ENCODE measurements around the gene COL13A1.

COL13A1 gene

DNA sequence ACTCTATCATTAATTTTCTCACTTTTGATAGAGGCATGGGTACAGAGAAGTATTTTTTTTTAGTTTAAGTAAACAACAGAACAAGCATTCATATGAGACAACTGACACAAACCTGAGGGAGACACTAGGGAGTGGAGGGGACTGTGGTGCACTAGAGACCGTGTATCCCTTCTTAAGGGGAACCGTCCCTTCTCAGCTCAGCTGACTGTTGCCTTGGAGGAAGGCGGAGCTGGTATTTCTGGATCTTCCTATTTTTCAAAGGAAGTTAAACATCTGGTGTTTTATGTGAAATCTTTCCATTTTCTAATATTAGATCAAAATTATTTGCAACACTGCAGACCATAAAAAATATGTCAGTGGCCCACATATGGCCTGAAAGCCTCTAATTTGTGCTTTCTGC is 137.4 kb downstream of the COL13A1 start:
- in situ Hi-C loops (cut with MboI; ENCODE audit: low sequenced_read_pairs): no loop called here

DNA sequence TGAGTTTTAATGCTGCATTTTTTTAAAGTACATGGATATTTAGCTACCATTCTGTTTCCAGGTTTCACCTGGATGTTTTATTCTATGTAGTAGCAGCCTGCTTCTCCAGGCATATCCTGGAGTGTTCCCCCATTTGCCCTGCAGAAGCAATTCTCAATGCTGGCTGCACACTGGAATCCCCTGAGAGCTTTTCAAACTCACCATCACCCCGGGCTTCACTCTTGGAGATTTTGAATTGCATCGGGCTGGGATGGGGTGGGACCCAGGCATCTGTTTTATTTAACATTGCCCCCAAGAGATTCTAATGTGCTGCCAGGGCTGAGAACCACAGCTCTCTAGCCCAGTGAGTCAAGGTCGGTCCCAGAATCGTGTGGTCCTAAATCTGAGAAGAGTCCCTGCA is 137.8 kb downstream of the COL13A1 start:
- in situ Hi-C loops (cut with MboI; ENCODE audit: low sequenced_read_pairs): no loop called here

DNA sequence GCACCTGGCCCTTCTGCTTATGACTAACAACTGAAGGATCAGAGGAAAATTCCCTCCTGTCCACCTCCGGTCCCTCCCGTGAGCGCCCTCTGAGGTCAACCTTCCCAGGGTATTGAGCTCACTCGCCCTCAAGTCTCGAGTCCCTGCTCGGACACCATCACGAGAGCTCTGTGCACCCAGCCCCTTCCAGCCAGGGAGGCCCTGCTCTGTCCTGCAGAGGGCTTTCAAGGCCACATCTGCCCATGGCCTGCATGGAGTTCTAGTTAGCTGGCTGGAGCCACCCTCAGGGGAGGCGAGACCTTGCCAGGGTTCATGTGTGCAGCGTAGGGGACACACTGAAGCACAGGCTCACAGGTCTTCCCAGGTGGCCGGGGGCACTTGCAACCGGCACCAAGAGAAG is 140.0 kb downstream of the COL13A1 start:
- in situ Hi-C loops (cut with MboI; ENCODE audit: low sequenced_read_pairs): no loop called here

DNA sequence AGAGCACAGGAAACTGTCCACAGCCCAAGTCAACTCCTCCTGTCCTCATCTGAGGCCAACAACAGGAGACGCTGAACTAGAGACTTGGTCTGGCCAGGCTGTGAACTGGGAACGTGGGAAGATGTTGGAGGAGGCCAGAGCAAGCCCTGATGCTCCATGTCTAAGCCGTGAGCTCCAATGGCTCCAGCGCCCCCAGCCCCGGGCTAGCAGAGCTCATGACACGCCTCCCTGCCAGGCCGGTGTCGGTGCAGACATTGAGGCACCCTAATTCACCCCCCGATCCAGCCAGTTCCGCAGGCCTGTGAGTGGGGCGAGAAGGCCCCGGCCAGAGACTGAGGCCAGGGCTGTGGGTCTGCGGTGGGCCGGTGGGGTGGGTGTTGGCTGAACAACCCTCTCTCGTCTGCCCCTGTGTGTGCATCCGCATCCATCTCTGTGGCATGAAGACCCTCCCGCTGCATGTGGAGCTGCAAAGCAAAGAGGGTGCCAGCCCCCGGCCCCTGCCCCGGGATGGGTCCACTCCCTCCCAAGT is 141.7 kb downstream of the COL13A1 start:
- in situ Hi-C loops (cut with MboI; ENCODE audit: low sequenced_read_pairs): no loop called here

DNA sequence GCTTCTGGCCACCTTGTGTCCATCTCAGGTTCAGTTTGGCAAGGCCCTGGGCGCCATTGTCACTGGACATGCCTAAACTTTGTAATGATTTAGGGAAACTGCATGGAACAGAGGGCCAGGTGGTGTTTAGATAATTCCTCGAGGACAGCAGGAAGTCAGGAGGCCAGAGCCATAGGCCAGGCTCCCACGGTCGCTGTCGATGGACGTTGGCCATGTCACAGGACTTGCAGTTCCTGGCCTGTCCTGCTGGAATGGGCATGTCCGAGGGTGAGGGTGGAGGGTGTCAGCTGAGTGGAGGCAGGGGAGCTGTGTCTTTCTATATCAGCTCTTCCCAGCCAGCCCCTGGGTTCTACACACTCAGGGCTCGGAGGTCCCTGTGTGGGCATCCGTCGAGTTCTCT is 143.1 kb downstream of the COL13A1 start:
- in situ Hi-C loops (cut with MboI; ENCODE audit: low sequenced_read_pairs): no loop called here

DNA sequence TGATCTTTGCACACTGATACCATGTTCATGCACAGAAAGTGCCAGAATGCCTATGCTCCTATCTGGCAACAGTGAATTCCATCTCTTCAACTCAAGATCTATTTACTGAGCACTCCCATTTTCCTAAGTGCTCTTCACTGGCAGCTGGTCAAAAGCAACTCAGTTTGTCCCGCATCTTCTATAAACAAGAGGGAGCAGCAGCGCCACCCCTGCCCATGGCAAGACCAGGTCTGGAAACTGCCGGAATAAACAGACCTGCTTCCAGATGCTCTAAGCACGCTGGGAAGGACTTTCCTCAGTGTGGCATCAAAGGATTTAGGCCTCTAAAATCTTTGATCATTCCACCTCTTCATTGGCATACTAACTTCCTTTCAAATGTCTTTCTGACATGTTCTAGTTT is 146.6 kb downstream of the COL13A1 start:
- in situ Hi-C loops (cut with MboI; ENCODE audit: low sequenced_read_pairs): no loop called here

DNA sequence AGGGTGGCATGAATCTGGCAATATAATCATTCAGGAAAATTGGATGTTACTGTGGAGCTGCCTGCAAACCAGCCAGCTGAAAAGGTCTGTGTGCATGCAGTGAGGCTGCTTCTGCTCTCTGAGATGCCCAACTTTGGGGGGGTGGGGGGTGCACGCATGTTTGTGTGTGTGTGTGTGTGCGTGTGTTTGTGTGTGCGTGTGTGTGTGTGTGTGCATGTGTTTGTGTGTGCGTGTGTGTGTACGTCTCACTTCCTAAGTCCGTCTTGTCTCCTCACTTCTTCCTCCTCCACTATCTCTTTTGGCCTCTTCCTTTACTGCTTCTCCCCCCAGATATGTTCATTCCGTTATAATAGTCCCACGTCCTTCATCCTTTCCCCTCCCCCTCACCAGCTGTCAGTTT is 148.1 kb downstream of the COL13A1 start:
- in situ Hi-C loops (cut with MboI; ENCODE audit: low sequenced_read_pairs): no loop called here

DNA sequence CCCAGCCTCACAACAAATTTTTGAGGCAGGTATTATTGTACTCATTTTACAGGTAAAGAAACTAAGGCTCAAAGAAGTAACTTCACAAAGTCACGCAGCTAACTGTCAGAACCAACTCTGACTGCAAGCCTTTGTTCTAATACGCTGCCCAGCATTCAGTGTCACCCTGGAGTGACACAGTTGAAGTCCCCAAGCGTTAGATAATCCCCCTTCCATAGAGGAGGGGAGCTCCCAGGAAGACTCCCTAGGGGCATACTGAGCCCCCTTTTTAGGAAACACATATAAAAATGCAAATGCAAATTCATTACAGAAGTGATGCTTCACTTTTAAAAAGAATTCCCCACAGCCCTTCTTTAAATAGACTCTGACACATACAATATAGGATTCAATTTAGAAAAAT is 150.0 kb downstream of the COL13A1 start:
- in situ Hi-C loops (cut with MboI; ENCODE audit: low sequenced_read_pairs): no loop called here

DNA sequence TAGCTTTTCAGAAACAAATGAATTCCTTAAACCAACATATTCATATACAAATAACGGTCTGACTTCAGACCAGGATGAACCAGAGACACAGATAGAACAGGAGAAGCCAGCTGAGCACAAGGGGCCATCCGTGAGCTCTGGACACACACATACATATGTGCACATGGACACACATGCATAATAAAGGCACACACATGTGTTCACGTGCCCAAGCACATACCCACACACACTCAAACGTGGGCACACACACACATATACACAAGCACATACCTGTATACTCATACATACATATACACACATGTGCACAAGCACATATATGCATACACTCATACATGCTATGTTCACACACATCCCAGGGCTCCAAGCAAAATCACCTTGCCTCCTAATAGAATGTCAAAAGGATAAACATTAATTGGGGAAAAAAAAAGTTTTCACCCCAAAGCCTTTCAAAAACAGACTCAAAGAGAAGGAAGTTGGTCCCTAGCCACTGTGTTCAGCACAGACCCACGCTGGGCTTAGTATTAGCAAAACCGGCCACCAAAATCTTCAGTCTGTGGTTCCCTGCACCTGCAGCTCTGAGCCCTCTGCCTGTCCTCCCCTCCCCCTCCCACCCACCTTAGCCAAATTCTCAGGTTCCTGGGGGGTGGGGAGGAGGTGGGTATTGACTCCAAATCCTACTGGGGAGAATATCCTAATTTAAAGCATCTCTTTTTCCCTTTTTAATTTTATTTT is 150.5 kb downstream of the COL13A1 start:
- in situ Hi-C loops (cut with MboI; ENCODE audit: low sequenced_read_pairs): no loop called here

DNA sequence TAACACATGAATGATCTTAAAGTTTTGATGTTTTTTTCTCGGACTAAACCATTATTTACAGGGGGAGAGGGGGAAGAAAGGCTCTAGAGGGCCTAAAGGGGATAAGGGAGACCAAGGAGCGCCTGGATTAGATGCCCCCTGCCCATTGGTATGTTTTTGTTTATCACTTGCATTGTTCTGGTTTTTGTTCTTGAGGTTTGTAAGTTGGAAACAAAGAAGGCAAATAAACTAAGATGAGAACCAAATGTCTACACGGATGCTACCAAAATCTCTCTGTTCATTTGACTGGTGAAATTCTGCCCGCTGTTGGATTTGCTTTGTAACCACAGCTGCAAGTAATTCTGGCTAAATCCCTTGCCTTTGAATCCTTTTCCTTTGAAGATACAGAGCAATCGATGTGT is 151.1 kb downstream of the COL13A1 start:
- in situ Hi-C loops (cut with MboI; ENCODE audit: low sequenced_read_pairs): no loop called here

DNA sequence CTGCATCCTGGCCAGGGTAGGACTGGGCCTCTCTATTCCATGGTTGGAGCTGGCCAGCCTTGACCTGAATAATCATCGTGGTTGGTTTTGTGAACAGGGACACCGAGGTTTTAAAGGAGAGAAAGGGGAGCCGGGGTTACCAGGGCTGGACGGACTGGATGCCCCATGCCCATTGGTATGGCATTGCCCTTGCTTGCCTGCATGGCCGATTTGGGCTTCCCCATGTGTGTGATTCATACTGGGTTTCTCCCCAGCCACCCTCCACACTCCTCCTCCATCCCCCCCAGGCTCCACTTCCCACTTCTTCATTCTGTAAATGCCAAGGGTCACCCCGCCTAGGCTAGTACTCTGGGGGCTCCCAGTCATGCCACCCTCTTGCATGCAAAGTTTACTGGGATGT is 152.1 kb downstream of the COL13A1 start:
- in situ Hi-C loops (cut with MboI; ENCODE audit: low sequenced_read_pairs): no loop called here

DNA sequence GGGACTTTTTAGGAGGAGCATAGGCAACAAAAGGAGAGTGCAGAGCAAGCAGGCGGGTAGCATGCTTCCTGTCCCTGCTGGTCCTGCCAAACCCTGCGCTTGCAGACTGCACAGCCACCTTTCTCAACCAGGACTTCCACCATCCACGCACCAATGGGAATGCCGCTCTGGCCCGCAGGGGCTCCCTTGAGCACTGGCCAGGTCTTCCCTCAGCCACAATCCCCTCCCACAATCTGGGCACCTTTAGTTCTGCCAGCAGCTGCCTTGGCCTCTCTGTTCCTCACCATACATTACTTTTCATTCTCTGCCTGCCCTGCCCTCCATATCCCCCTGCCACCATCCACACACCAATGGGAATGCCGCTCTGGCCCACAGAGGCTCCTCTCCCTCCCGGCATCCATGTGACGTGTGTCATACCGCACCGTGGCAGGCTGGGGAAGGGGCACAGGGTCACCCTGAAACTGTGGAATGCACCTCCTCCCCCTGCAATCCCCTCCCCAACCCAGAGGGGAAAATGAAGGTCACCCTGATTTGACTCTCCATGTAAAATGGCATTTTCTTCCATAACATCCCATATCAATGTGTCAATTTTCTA is 153.6 kb downstream of the COL13A1 start:
- in situ Hi-C loops (cut with MboI; ENCODE audit: low sequenced_read_pairs): no loop called here

DNA sequence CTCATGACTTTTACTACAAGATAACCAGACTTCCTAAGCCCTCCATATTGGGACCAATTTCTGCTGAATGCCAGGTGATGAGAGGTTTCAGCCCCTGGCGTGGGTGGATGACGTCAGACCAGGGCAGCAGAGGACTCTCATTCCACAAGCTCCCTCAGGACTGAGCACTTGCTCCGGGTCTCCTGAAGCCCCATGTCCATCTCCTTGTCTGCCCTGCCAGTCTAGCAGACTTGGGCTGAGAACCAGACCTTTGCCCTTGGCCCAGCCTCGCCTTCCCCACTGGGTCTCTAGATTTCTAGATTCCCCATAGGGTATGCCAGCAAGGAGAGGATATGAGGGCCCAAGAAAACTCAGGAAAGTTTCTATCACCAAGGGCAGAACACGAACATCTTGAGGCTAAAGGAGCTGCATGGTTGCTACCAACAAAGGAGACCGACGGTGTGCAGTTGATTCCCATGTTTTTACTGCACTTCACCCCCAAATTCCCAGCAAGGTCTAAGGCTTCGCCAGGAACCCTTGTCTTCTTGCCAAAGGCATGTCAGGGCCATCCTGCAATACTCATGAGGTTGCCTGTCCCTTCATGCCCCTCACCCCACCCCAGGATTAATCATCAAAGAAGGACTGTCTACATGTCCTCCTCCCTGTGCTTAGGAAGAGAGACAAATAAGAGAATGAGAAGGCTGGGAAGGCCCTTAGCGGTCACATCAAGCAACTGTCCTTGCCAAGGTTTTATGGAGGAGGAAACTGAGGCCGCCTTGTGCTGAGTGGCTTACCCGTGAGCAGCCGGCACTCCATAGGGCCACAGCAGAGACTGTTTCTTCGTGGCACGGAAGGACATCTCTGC is 154.4 kb downstream of the COL13A1 start:
- in situ Hi-C loops (cut with MboI; ENCODE audit: low sequenced_read_pairs): no loop called here

DNA sequence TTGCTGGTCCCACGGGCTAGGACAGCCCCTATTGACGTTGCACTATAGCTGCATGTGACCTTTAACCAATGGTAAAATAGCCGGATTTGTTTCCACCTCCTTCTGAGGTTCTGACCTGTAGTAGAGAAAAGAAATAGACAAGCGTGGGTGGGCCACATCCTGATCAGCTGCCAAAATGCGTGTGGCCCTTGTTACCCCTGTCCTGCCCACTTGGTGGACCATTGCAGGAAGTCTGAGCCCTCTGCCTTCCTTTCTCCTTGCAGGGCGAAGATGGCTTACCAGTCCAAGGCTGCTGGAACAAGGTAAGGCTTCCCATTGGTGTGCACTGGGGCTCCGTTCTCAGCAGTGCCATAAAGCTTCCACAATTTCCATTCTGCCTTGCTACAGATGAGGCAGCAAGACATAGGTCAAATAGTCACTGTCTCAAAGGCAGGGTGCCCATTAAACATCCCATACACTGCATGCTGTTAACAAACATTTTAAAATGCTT is 155.1 kb downstream of the COL13A1 start:
- in situ Hi-C loops (cut with MboI; ENCODE audit: low sequenced_read_pairs): no loop called here

DNA sequence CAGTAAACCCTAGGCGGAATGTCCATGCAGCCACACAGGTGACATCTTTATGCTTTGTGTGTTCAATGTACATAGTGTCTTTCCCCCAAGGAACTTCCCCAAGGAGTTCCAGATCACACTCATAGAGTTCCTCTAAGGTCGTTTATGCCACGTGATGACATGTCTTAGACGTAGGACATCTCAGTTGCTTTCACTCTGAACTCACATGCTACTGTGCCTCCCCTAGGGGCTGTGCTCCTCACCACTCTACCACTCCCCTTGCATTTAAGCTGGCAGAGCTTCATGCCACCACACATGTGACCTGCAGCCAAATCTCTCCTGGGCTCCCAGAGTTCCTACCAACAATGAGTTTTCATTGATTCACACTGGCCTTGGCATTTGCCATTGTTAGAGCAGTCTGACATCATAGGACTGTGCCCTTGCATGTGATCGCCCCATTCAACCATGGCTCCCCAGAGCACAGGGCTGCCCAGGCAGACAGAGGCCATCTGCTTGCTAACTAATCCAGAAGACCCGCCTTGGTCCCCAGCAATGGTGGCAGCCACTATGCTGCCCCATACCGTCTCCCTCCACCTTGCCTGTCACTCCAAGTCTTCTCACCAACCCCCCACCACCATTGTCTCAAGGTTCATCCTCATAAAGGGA is 155.7 kb downstream of the COL13A1 start:
- in situ Hi-C loops (cut with MboI; ENCODE audit: low sequenced_read_pairs): no loop called here

DNA sequence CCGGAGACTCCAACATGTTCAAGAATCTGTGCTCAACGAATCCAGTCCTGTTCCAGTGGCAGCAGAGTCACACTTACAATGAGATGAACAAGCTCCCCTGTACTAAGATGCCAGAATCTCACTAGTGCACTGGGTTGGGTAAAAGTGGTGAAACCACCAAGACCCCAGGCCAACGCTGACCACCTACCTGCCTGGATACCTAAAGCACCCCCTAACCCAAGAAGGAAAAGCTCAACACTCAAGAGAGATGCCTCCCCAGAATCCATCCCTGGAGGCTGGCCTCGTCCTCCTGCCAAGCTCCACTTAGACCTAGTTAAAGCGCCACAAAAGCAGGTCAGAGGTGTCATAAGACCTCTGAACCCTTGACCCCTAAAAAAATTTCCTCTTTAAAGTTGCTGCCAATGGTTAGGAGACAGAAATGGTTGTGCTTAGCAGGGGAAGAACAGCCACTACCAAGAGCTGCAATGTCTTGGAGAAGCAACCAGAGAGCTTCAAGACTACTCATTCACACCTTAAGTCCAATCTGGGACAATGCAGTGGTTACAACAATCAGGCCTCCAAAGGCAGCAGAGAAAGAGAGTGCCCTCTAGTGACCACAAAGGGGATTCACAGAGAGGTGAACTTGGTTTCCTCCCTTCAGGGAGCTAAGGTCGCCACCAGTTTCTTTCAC is 156.3 kb downstream of the COL13A1 start:
- in situ Hi-C loops (cut with MboI; ENCODE audit: low sequenced_read_pairs): no loop called here

DNA sequence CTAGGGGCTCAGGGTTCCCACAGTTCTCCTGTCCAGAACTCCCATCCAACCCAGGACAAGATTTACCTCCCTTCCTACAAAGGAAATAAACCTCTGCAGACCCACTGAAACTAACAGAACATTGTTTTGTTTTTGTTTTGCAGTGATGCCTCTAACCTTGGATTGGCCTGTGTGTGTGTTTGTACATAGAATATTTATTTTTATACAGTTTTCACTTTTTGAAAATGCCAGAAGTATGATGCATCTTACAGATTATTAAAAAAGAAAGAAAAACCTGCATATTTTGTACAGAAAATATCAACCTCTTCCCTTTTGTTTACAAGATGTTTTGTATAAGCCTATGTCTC is 156.8 kb downstream of the COL13A1 start:
- in situ Hi-C loops (cut with MboI; ENCODE audit: low sequenced_read_pairs): no loop called here

DNA sequence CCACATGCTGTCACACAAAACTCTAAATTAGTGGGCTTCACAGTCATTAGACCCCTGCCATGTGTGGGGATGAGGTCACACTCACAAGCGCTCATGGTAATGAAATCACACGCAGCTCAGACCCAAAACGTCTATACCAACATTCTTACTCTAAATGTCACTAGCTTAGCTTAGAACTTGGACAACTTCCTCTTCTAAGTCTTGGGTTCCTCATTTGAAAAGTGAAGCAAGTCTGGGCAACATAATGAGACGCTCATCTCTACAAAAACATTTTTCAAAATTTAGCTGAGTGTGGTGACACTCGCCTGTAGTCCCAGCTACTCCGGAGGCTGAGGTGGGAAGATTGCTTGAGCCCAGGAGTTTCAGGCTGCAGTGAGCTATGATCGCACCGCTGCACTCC is 158.2 kb downstream of the COL13A1 start:
- in situ Hi-C loops (cut with MboI; ENCODE audit: low sequenced_read_pairs): no loop called here

DNA sequence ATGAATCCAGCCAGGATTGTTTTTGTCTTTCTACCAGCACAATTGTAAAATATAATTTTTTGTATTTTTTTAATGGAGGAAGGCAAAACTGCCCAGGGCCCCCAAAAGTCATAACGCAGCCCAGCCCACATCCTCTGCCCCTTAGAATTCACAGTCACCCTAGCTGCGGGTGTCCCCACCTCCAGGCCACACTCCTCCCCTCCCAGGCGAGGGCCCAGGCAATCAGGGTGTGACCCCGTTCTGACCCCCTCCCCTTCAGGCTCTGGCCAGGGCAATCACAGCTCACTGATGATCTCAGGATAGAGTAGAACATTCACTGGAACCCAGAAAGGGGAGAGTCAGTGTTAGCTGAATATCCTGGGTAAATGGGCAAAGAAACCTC is 158.9 kb downstream of the COL13A1 start:
- in situ Hi-C loops (cut with MboI; ENCODE audit: low sequenced_read_pairs): no loop called here

DNA sequence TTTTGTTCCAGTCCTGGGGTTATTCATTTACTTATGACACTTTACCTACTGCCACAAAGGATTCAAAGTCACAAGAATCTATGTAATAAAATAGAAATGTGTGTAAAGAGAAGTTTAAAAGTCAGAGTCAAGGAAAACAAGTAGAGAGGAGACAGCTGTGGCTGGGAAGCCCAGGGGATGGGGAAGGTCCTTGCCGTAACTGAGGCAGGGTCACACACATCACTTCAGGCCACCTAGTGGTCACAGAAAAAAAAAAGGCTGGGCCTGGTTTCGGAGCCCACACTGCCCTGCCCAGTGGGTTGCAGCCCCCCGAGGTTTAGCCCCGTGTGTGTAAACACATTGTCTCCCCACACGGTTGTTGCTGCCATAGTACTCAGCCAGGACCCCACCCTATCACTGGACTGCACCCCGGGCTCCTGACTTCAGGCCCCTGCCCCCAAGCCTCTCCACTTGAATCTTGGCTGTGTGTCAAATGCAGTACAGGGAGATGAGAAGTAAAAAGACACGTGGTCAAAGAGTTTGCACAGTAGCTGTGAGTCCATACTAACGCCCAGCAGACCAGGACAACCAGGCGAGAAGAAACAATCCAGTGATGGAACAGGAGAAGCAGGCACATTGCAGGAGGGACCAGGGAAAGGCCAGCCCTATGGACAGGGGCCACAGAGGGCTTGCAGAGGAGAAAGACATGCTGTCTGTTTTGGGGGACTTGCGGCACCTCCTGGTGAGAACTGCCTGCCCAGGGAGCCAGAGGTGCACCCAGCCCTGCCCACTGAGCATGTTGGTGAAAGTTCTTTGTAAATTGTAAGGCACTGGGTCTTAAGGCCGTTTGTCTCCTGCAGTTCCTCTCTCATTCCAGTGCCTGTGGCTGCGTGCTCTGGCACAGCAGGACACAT is 159.5 kb downstream of the COL13A1 start:
- in situ Hi-C loops (cut with MboI; ENCODE audit: low sequenced_read_pairs): no loop called here

Data from HL-60/S4 treated with phorbol 12-myristate 13-acetate at 8.2 ng/mL for 4 days and 3 days (cell line).